ENCODE measurements around the gene MBLAC1.

- TF ChIP-seq, protein P1, sequence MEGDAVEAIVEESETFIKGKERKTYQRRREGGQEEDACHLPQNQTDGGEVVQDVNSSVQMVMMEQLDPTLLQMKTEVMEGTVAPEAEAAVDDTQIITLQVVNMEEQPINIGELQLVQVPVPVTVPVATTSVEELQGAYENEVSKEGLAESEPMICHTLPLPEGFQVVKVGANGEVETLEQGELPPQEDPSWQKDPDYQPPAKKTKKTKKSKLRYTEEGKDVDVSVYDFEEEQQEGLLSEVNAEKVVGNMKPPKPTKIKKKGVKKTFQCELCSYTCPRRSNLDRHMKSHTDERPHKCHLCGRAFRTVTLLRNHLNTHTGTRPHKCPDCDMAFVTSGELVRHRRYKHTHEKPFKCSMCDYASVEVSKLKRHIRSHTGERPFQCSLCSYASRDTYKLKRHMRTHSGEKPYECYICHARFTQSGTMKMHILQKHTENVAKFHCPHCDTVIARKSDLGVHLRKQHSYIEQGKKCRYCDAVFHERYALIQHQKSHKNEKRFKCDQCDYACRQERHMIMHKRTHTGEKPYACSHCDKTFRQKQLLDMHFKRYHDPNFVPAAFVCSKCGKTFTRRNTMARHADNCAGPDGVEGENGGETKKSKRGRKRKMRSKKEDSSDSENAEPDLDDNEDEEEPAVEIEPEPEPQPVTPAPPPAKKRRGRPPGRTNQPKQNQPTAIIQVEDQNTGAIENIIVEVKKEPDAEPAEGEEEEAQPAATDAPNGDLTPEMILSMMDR (conservative IDR thresholded peaks at IDR 0.05; ENCODE audit: low read depth, low read length): no peak
- no peak for TF ChIP-seq RAD21 (IDR thresholded peaks at IDR 0.05; ENCODE audit: low read length)
These were observed 45.7 kb upstream of the MBLAC1 start for GRCh38 chr7:100080907-100081534.
